PC-9 (cell line): Measurements from ENCODE around the gene UQCRH. TPM values are rescaled to one million over a fixed set of nuclear protein-coding genes. Genes with fewer than 3 reads are reported as not detected.

Experiments used
- BruUV-seq: library from RNA; stranded (reverse); fragments of 400-500 nt; replicated peaks from 2 replicates; lab custom pipeline; 2021; lab: Mats Ljungman, UMichigan
- CTCF ChIA-PET: fragments of 300-600 bp; sonication (Branson Sonifier 250); formaldehyde crosslinking; loops from one replicate; lab custom pipeline; 2022; ENCODE audit warnings: antibody characterized with exemption; lab: Charles Lee
- POLR2A ChIA-PET: fragments of 300-600 bp; sonication (Branson Sonifier 250); formaldehyde crosslinking; loops from one replicate; lab custom pipeline; 2022; ENCODE audit warnings: antibody characterized with exemption; ENCODE audit not compliant: unreplicated experiment; lab: Charles Lee
- DNase-seq, 2 experiments: peaks; one replicate each; pipeline versions ENCODE4 v3.0.0 to v3.0.0-alpha.2; 2015 to 2022; ENCODE audit warnings: mixed read lengths in 1 of 2
- H2AFZ ChIP-seq: fragments of 200-600 bp; sonication (generic); 2 replicates; pipeline ENCODE4 v1.8.1; 2017; ENCODE audit warnings: antibody characterized with exemption
- H3F3A ChIP-seq: fragments of 200-600 bp; sonication (generic); 2 replicates; pipeline ENCODE4 v1.8.1; 2017; ENCODE audit warnings: antibody characterized with exemption, mild to moderate bottlenecking, low read depth; ENCODE audit not compliant: insufficient read depth
- H3K27ac ChIP-seq: fragments of 200-600 bp; sonication (generic); 2 replicates; pipeline ENCODE4 v1.6.1; 2016; ENCODE audit warnings: mixed run types
- H3K27me3 ChIP-seq: fragments of 200-600 bp; sonication (generic); 2 replicates; pipeline ENCODE4 v1.6.1; 2016; ENCODE audit warnings: low read depth, mixed run types; ENCODE audit not compliant: insufficient read depth
- H3K36me3 ChIP-seq: fragments of 200-600 bp; sonication (generic); 2 replicates; pipeline ENCODE4 v1.6.1; 2016; ENCODE audit warnings: low read depth, mixed run types
- H3K4me1 ChIP-seq: fragments of 200-600 bp; sonication (generic); replicated peaks from 2 replicates; pipeline ENCODE4 v1.6.1; 2016; ENCODE audit warnings: mixed run types; ENCODE audit not compliant: insufficient read depth
- H3K4me2 ChIP-seq: fragments of 200-600 bp; sonication (generic); 2 replicates; pipeline ENCODE4 v1.6.1; 2017; ENCODE audit warnings: mixed run types
- H3K4me3 ChIP-seq: fragments of 200-600 bp; sonication (generic); 2 replicates; pipeline ENCODE4 v1.6.1; 2016; ENCODE audit warnings: mixed run types
- H3K79me2 ChIP-seq: fragments of 200-600 bp; sonication (generic); 2 replicates; pipeline ENCODE4 v1.6.1; 2017; ENCODE audit warnings: low read depth, mixed run types
- H3K9me2 ChIP-seq: fragments of 200-600 bp; sonication (generic); 2 replicates; pipeline ENCODE4 v1.8.1; 2017; ENCODE audit warnings: mild to moderate bottlenecking; ENCODE audit not compliant: insufficient read depth
- H3K9me3 ChIP-seq: fragments of 200-600 bp; sonication (generic); 2 replicates; pipeline ENCODE4 v1.8.1; 2016; ENCODE audit warnings: low read depth; ENCODE audit not compliant: insufficient read depth
- H4K20me1 ChIP-seq: fragments of 200-600 bp; sonication (generic); 2 replicates; pipeline ENCODE4 v1.8.1; 2017; ENCODE audit not compliant: insufficient read depth
- EZH2 ChIP-seq: fragments of 200-600 bp; sonication (generic); IDR thresholded peaks from 2 replicates; pipeline ENCODE4 v1.8.0; 2017; ENCODE audit warnings: antibody characterized with exemption, low read depth
- intact Hi-C: fragments of 100-400 bp; cut with micrococcal nuclease; formaldehyde crosslinking; loops from one replicate; pipeline ENCODE4 v1.10.0; 2022; ENCODE audit not compliant: unreplicated experiment
- total RNA-seq: library from RNA; stranded (reverse); gene quantifications from 2 replicates; pipeline ENCODE4 v1.2.3, GENCODE V29; 2021
- TF ChIP-seq, protein P1 (sequence below): fragments of 200-600 bp; sonication (generic); conservative IDR thresholded peaks from 2 replicates; pipeline ENCODE4 v1.6.1; 2017; ENCODE audit warnings: mixed run types, antibody characterized with exemption, mild to moderate bottlenecking, moderate library complexity

Gene UQCRH
- total RNA-seq, 1 experiment from 2014 or later = 551 TPM

DNA sequence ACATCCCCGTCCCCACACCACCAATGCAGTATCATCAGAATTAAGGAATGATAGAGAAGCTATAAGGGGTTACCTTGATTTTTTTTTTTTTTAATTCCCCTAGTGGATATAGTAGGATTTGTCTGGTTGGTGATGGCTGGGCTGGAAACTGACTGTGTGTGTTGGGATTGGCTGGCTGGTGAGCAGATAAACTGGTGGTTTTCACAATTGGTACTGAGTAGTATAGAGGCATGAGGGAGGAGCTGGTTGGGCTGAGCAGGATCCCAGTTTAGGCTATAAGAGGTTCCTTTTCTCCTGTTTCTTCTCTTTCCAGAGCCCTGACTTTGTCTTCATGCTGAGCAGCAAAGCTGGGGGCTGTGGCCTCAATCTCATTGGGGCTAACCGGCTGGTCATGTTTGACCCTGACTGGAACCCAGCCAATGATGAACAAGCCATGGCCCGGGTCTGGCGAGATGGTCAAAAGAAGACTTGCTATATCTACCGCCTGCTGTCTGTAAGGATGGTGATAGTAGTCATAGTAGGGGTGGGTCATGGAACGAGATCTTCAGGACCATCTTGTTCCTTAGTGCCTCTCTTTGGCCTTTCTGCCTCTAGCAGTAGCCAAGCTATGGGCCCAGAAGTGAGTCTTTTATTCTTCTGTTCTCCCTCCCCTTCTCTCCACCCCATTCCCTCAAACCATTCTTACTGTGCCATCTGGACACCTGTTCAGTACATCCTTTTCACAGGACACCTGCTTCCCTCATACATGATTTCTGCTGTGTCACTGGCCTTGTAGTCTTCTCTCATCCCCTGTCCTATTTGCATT lies 29.1 kb upstream of the UQCRH start:
- H3K36me3 ChIP-seq = peaks cover 14% of the 10 kb centered on the region; the same call in 1 of the 2 replicates
- no peak for DNase-seq
- CTCF ChIA-PET = interaction anchor here (0.6 to 0.7 kb wide), 2 partner anchors 16 to 88 kb away, joined by 3 read pairs; no protein-coding TSS in a partner anchor

GRCh38 chr1:46275030-46275337 lies 28.5 kb upstream of the UQCRH start:
- CTCF ChIA-PET = interaction anchor here (0.6 kb wide), 1 partner anchor 15 kb away, joined by 3 read pairs; no protein-coding TSS in a partner anchor
- POLR2A ChIA-PET = interaction anchor here (0.9 kb wide), 1 partner anchor 18 kb away, joined by 3 read pairs; no protein-coding TSS in a partner anchor

More for the DNA sequence above, 29.1 kb upstream of the UQCRH start:
- Histone ChIP-seq H3K79me2 (no peaks in the 10 kb centered on the region), H3K9me2 (no peaks in the 10 kb centered on the region), H3K4me3 (no peak overlapping the region), H3K4me2 (no peak overlapping the region), H3K4me1 (no peaks in the 10 kb centered on the region), H2AFZ (no peak overlapping the region), H3K9me3 (no peaks in the 10 kb centered on the region), H3K27me3 (no peaks in the 10 kb centered on the region), H4K20me1 (no peaks in the 10 kb centered on the region), H3F3A (peaks cover 20% of the 10 kb centered on the region), H3K27ac (no peak overlapping the region)
- intact Hi-C loops = no loop called here
- no TSS peak for BruUV-seq
- POLR2A ChIA-PET = no interaction called here
- TF ChIP-seq, protein P1, sequence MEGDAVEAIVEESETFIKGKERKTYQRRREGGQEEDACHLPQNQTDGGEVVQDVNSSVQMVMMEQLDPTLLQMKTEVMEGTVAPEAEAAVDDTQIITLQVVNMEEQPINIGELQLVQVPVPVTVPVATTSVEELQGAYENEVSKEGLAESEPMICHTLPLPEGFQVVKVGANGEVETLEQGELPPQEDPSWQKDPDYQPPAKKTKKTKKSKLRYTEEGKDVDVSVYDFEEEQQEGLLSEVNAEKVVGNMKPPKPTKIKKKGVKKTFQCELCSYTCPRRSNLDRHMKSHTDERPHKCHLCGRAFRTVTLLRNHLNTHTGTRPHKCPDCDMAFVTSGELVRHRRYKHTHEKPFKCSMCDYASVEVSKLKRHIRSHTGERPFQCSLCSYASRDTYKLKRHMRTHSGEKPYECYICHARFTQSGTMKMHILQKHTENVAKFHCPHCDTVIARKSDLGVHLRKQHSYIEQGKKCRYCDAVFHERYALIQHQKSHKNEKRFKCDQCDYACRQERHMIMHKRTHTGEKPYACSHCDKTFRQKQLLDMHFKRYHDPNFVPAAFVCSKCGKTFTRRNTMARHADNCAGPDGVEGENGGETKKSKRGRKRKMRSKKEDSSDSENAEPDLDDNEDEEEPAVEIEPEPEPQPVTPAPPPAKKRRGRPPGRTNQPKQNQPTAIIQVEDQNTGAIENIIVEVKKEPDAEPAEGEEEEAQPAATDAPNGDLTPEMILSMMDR = no peak
- TF ChIP-seq EZH2 = no peak

DNA sequence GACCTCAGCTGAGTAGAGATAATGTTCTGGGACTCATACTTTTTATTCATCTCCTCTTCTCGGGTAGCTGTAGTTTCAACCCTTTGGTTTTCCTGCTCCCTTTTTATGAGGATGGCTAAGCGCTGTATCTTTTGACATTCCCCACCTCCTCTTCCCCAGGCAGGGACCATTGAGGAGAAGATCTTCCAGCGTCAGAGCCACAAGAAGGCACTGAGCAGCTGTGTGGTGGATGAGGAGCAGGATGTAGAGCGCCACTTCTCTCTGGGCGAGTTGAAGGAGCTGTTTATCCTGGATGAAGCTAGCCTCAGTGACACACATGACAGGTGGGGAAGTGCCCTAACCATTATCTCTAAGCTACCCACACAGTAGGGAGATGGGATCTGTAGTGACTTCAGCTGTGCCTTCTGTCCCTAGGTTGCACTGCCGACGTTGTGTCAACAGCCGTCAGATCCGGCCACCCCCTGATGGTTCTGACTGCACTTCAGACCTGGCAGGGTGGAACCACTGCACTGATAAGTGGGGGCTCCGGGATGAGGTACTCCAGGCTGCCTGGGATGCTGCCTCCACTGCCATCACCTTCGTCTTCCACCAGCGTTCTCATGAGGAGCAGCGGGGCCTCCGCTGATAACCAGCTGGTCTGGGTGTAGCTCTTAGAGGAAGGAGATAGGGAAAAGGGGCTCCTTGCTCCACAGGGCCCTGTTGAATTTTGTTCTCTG lies 25.7 kb upstream of the UQCRH start:
- peaks cover 14% of the 10 kb centered on the region; the same call in 1 of the 2 replicates for H3K36me3 ChIP-seq
- CTCF ChIA-PET = no interaction called here
- no peaks in the 10 kb centered on the region for H4K20me1 ChIP-seq
- H3K9me3 ChIP-seq = no peaks in the 10 kb centered on the region
- no TSS peak for BruUV-seq
- intact Hi-C loops = no loop called here
- POLR2A ChIA-PET = interaction anchor here (0.6 kb wide), 1 partner anchor 29 kb away, joined by 3 read pairs; no protein-coding TSS in a partner anchor
- no peaks in the 10 kb centered on the region for H3K4me1 ChIP-seq
- H3K9me2 ChIP-seq = no peaks in the 10 kb centered on the region
- no peak overlapping the region for H2AFZ ChIP-seq
- no peak overlapping the region for H3K4me2 ChIP-seq
- DNase-seq = no peak
- H3K27me3 ChIP-seq = no peaks in the 10 kb centered on the region
- H3F3A ChIP-seq = peaks cover 26% of the 10 kb centered on the region; the same call in 1 of the 2 replicates
- no peak overlapping the region for H3K27ac ChIP-seq
- H3K4me3 ChIP-seq = no peak overlapping the region
- H3K79me2 ChIP-seq = no peaks in the 10 kb centered on the region
- TF ChIP-seq, protein P1 = no peak
- no peak for TF ChIP-seq EZH2

More at GRCh38 chr1:46275030-46275337, 28.5 kb upstream of the UQCRH start:
- no peaks in the 10 kb centered on the region for H3K4me1 ChIP-seq
- H3F3A ChIP-seq = peaks cover 20% of the 10 kb centered on the region; the same call in 1 of the 2 replicates
- H4K20me1 ChIP-seq = no peaks in the 10 kb centered on the region
- no peak overlapping the region for H2AFZ ChIP-seq
- no peaks in the 10 kb centered on the region for H3K9me2 ChIP-seq
- DNase-seq = no peak
- H3K4me3 ChIP-seq = no peak overlapping the region
- no peak overlapping the region for H3K4me2 ChIP-seq
- H3K36me3 ChIP-seq = peaks cover 16% of the 10 kb centered on the region; the same call in 1 of the 2 replicates
- H3K27ac ChIP-seq = no peak overlapping the region
- H3K9me3 ChIP-seq = no peaks in the 10 kb centered on the region
- no peak for TF ChIP-seq EZH2
- TF ChIP-seq, protein P1 = no peak
- BruUV-seq = no TSS peak
- H3K27me3 ChIP-seq = no peaks in the 10 kb centered on the region
- H3K79me2 ChIP-seq = no peaks in the 10 kb centered on the region
- intact Hi-C loops = no loop called here
